HepG2 (cell line): Measurements from ENCODE around the gene KCNJ2. TPM values are rescaled to one million over a fixed set of nuclear protein-coding genes. Genes with fewer than 3 reads are reported as not detected.

ENCODE experiments used
- ATAC-seq: fragments of 200-7000 bp; cut with Tn5 transposase; 3 replicates; pipeline ENCODE4 v1.9.1; 2020; ENCODE audit warnings: mild to moderate bottlenecking, moderate library complexity
- BruUV-seq: library from RNA; stranded (reverse); fragments of 400-500 nt; replicated peaks from 2 replicates; lab custom pipeline; 2021; lab: Mats Ljungman, UMichigan
- CTCF ChIA-PET: fragments of 300-600 bp; formaldehyde crosslinking; extraction: SDS; loops from one replicate; lab custom pipeline; 2021; ENCODE audit warnings: low total read pairs, inconsistent platforms, low intra/inter-chr PET ratio; lab: Yijun Ruan, JAX
- POLR2A ChIA-PET: fragments of 350-600 bp; sonication (Branson Sonifier 250); formaldehyde crosslinking; loops from one replicate; lab custom pipeline; 2020; ENCODE audit warnings: antibody characterized with exemption, inconsistent platforms; lab: Yijun Ruan, JAX
- DNase-seq: peaks from one replicate; pipeline ENCODE4 v3.0.0-alpha.2; 2015; ENCODE audit warnings: low spot score
- FAIRE-seq: peaks from 3 replicates; lab custom pipeline; 2011; peaks lifted over from hg19 to GRCh38; lab: Jason Lieb, UNC
- H2AFZ ChIP-seq: one replicate; pipeline ENCODE4 v1.6.1; 2011; ENCODE audit warnings: low read length, inconsistent platforms
- H3K27ac ChIP-seq: fragments of 300-600 bp; 3 replicates; pipeline ENCODE4 v1.8.0; 2011; ENCODE audit warnings: mixed run types, mild to moderate bottlenecking, mixed read lengths, low read length, inconsistent platforms; ENCODE audit not compliant: insufficient read depth; ENCODE audit errors: extremely low read length
- H3K27me3 ChIP-seq, 2 experiments: fragments of 200-600 bp in 1 of 2; 2 replicates in 1 of 2; 3 replicates in 1 of 2; pipeline versions ENCODE4 v1.6.0 to v1.8.0; 2011; ENCODE audit warnings: low read length in 2 of 2, mild to moderate bottlenecking in 2 of 2, moderate library complexity in 2 of 2, inconsistent platforms in 1 of 2; ENCODE audit not compliant: insufficient read depth in 2 of 2, control insufficient read depth in 1 of 2
- H3K36me3 ChIP-seq, 2 experiments: fragments of 200-600 bp in 1 of 2; replicated peaks in 1 of 2; 2 replicates in 1 of 2; 3 replicates in 1 of 2; pipeline versions ENCODE4 v1.5.1 to v1.8.0; 2011; ENCODE audit warnings: low read length in 2 of 2, inconsistent platforms in 1 of 2; ENCODE audit not compliant: insufficient read depth in 2 of 2, control insufficient read depth in 1 of 2
- H3K4me1 ChIP-seq: 2 replicates; pipeline ENCODE4 v1.5.1; 2012; ENCODE audit warnings: low read length, inconsistent platforms; ENCODE audit not compliant: insufficient read depth
- H3K4me2 ChIP-seq: 2 replicates; pipeline ENCODE4 v1.6.0; 2011; ENCODE audit warnings: low read depth, low read length, inconsistent platforms
- H3K4me3 ChIP-seq, 3 experiments: fragments of 200-600 bp in 1 of 3; sonication (generic), shearing (Covaris generic) in 1 of 3; replicated peaks in 1 of 3; 2 replicates each; pipeline ENCODE4 v1.5.1; 2011 to 2016; ENCODE audit warnings: low read length in 3 of 3, inconsistent platforms in 2 of 3, low read depth in 2 of 3, mild to moderate bottlenecking in 2 of 3, control low read depth in 1 of 3, mixed read lengths in 1 of 3; ENCODE audit not compliant: insufficient read depth in 1 of 3
- H3K79me2 ChIP-seq: one replicate; pipeline ENCODE4 v1.6.1; 2011; ENCODE audit warnings: low read length, inconsistent platforms; ENCODE audit not compliant: insufficient read depth
- H3K9ac ChIP-seq: 2 replicates; pipeline ENCODE4 v1.6.0; 2011; ENCODE audit warnings: mild to moderate bottlenecking, low read depth, low read length, inconsistent platforms; ENCODE audit not compliant: insufficient read depth
- H3K9me3 ChIP-seq: 2 replicates; pipeline ENCODE4 v1.5.1; 2012; ENCODE audit warnings: mild to moderate bottlenecking, low read length
- H4K20me1 ChIP-seq: 2 replicates; pipeline ENCODE4 v1.6.0; 2011; ENCODE audit warnings: inconsistent platforms, mild to moderate bottlenecking, low read length, moderate library complexity; ENCODE audit not compliant: insufficient read depth
- ARNT2 ChIP-seq: sonication (generic); formaldehyde crosslinking; IDR thresholded peaks from 2 replicates; pipeline ENCODE4 v1.8.0; 2022; ENCODE audit warnings: mild to moderate bottlenecking, low read depth, missing genetic modification reagents, moderate library complexity
- E2F1 ChIP-seq: sonication (generic); formaldehyde crosslinking; IDR thresholded peaks from 2 replicates; pipeline ENCODE4 v1.5.0; 2020; ENCODE audit warnings: missing genetic modification reagents
- EHMT2 ChIP-seq: fragments of 200-600 bp; sonication (generic); IDR thresholded peaks from 2 replicates; pipeline ENCODE4 v1.7.0; 2017; ENCODE audit warnings: antibody characterized with exemption, low read depth, low read length, borderline replicate concordance
- ELF1 ChIP-seq: sonication (generic); formaldehyde crosslinking; IDR thresholded peaks from 2 replicates; pipeline ENCODE4 v1.4.0; 2020; ENCODE audit warnings: missing genetic modification reagents
- KDM4B ChIP-seq: sonication (generic); formaldehyde crosslinking; IDR thresholded peaks from 2 replicates; pipeline ENCODE4 v1.4.0; 2020; ENCODE audit warnings: missing genetic modification reagents
- NFKBIZ ChIP-seq: IDR thresholded peaks from 2 replicates; pipeline ENCODE4 v1.6.1; 2018; ENCODE audit warnings: missing genetic modification reagents, missing compliant biosample characterization
- POLR2AphosphoS2 ChIP-seq: IDR thresholded peaks from 2 replicates; pipeline ENCODE4 v1.6.1; 2011; ENCODE audit warnings: low read depth, low read length, improper control_type of control experiment
- SRF ChIP-seq: IDR thresholded peaks from 2 replicates; pipeline ENCODE4 v1.6.1; 2011; ENCODE audit warnings: mild to moderate bottlenecking, low read depth, low read length, moderate library complexity
- TBX2 ChIP-seq: sonication (generic); formaldehyde crosslinking; IDR thresholded peaks from 2 replicates; pipeline ENCODE4 v1.5.0; 2020; ENCODE audit warnings: missing genetic modification reagents, mild to moderate bottlenecking, borderline replicate concordance
- ZFP36 ChIP-seq: fragments of 150-350 bp; IDR thresholded peaks from 2 replicates; pipeline ENCODE4 v1.6.1; 2018; ENCODE audit warnings: borderline replicate concordance, low read length, low read depth; ENCODE audit not compliant: partially characterized antibody
- ZNF674 ChIP-seq: sonication (generic); formaldehyde crosslinking; IDR thresholded peaks from 2 replicates; pipeline ENCODE4 v1.5.0; 2020; ENCODE audit warnings: low read depth, mild to moderate bottlenecking, missing genetic modification reagents
- WGBS: methylation state at CpG from one replicate; pipeline ENCODE4 v1.1.6; 2017; ENCODE audit warnings: low lambda C conversion rate; 5-methylcytosine and 5-hydroxymethylcytosine counted together
- in situ Hi-C: cut with HindIII; loops from 2 replicates; pipeline ENCODE4 v1.10.0; 2017; ENCODE audit warnings: low pct_unique_long_range_greater_than_20kb; ENCODE audit not compliant: extremely low pct_ligation_motif_present
- intact Hi-C: fragments of 100-400 bp; cut with micrococcal nuclease; formaldehyde crosslinking; loops from one replicate; pipeline ENCODE4 v1.10.0; 2022; ENCODE audit not compliant: unreplicated experiment
- polyA plus RNA-seq, 8 experiments: library from polyadenylated mRNA; depleted of rRNA in 3 of 8; stranded (reverse) in 7 of 8; unstranded in 1 of 8; fragments of >200 nt; fragmentation: Illumina TruSeq in 4 of 8; extraction: Trizol in 4 of 8; gene quantifications; 2 replicates each; pipeline versions ENCODE4 v1.2.1 to v1.2.3, GENCODE V29; 2011 to 2016; ENCODE audit warnings: low read depth in 4 of 8, missing spikeins in 1 of 8, mixed read lengths in 1 of 8; ENCODE audit not compliant: insufficient read depth in 1 of 8
- total RNA-seq, 5 experiments: library from RNA; depleted of rRNA; stranded (reverse); fragments of >200 nt; fragmentation: Illumina TruSeq; extraction: Trizol; gene quantifications; 2 replicates each; pipeline ENCODE4 v1.2.3, GENCODE V29; 2016; ENCODE audit warnings: low read depth in 1 of 5
- TF ChIP-seq, protein P1 (sequence below), 2 experiments: sonication (generic) in 1 of 2; formaldehyde crosslinking in 1 of 2; IDR thresholded peaks; 2 replicates each; pipeline versions ENCODE4 v1.4.0 to v1.6.1; 2018 to 2020; ENCODE audit warnings: missing genetic modification reagents in 2 of 2, borderline replicate concordance in 1 of 2, low read depth in 1 of 2, mild to moderate bottlenecking in 1 of 2, missing biosample characterization in 1 of 2
- TF ChIP-seq, protein P2 (sequence below): sonication (generic); formaldehyde crosslinking; IDR thresholded peaks from 2 replicates; pipeline ENCODE4 v1.5.1; 2020; ENCODE audit warnings: missing genetic modification reagents, mild to moderate bottlenecking, borderline replicate concordance
- TF ChIP-seq, protein P3 (sequence below): sonication (generic); formaldehyde crosslinking; IDR thresholded peaks from 2 replicates; pipeline ENCODE4 v1.8.1; 2023; ENCODE audit warnings: mild to moderate bottlenecking, missing genetic modification reagents, borderline replicate concordance

The KCNJ2 gene
- total and polyA plus RNA-seq, 2 of the 13 experiments (the other 11 are each of a cell fraction or from before 2014, with no cell fraction given) = not detected

GRCh38 chr17:70124723-70125122 lies 44.6 kb upstream of the KCNJ2 start:
- 22% methylated on average over 3 of the region's 3 CpGs for WGBS
- Histone ChIP-seq H3K27ac (no peak overlapping the region), H3K36me3 (no peaks in the 10 kb centered on the region), H3K79me2 (no peaks in the 10 kb centered on the region), H3K4me2 (no peak overlapping the region), H3K4me1 (no peaks in the 10 kb centered on the region), H3K27me3 (no peaks in the 10 kb centered on the region), H3K9ac (no peak overlapping the region), H4K20me1 (no peaks in the 10 kb centered on the region), H2AFZ (no peak overlapping the region), H3K9me3 (peaks cover 27% of the 10 kb centered on the region), H3K4me3 (no peak overlapping the region)
- POLR2A ChIA-PET = no interaction called here
- intact Hi-C loops = no loop called here
- ATAC-seq (no peak), FAIRE-seq (no peak), DNase-seq (no peak)
- in situ Hi-C loops = no loop called here
- CTCF ChIA-PET = no interaction called here
- TF ChIP-seq E2F1 (CRISPR knock-in tag) (no peak), ARNT2 (CRISPR knock-in tag) (no peak), ZNF674 (no peak), ELF1 (no peak), POLR2AphosphoS2 (no peak), SRF (no peak), TBX2 (CRISPR knock-in tag) (no peak), ZFP36 (no peak), KDM4B (no peak), NFKBIZ (CRISPR knock-in tag) (no peak), EHMT2 (no peak)
- TF ChIP-seq, protein P1, sequence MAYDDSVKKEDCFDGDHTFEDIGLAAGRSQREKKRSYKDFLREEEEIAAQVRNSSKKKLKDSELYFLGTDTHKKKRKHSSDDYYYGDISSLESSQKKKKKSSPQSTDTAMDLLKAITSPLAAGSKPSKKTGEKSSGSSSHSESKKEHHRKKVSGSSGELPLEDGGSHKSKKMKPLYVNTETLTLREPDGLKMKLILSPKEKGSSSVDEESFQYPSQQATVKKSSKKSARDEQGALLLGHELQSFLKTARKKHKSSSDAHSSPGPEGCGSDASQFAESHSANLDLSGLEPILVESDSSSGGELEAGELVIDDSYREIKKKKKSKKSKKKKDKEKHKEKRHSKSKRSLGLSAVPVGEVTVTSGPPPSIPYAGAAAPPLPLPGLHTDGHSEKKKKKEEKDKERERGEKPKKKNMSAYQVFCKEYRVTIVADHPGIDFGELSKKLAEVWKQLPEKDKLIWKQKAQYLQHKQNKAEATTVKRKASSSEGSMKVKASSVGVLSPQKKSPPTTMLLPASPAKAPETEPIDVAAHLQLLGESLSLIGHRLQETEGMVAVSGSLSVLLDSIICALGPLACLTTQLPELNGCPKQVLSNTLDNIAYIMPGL (CRISPR knock-in tag; IDR thresholded peaks at IDR 0.05; ENCODE audit: borderline replicate concordance in 1 of 2, low read depth in 1 of 2) = no peak
- TF ChIP-seq, protein P2, sequence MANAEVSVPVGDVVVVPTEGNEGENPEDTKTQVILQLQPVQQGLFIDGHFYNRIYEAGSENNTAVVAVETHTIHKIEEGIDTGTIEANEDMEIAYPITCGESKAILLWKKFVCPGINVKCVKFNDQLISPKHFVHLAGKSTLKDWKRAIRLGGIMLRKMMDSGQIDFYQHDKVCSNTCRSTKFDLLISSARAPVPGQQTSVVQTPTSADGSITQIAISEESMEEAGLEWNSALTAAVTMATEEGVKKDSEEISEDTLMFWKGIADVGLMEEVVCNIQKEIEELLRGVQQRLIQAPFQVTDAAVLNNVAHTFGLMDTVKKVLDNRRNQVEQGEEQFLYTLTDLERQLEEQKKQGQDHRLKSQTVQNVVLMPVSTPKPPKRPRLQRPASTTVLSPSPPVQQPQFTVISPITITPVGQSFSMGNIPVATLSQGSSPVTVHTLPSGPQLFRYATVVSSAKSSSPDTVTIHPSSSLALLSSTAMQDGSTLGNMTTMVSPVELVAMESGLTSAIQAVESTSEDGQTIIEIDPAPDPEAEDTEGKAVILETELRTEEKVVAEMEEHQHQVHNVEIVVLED (CRISPR knock-in tag) = no peak
- TF ChIP-seq, protein P3, sequence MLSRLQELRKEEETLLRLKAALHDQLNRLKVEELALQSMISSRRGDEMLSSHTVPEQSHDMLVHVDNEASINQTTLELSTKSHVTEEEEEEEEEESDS = no peak
- BruUV-seq = no TSS peak
